Epidermal melanocyte (primary cell): ENCODE measurements around the gene HSD17B11.
"Not testable (repeated sequence)": the region's sequence is repeated elsewhere in the genome, so short reads cannot be mapped to it uniquely, and the experiment has no call there.

Experiments used
- DNase-seq: peaks from one replicate; pipeline ENCODE4 v3.0.0; 2011; ENCODE audit warnings: low spot score; ENCODE audit not compliant: insufficient read length

Gene HSD17B11

GRCh38 chr4:87309625-87310024 is 81.4 kb downstream of the HSD17B11 start:
- DNase-seq: no peak

- DNase-seq: no peak
Observed at GRCh38 chr4:87306056-87306455, 84.9 kb downstream of the HSD17B11 start.

- DNase-seq: no peak
Observed at GRCh38 chr4:87305562-87305961, 85.4 kb downstream of the HSD17B11 start.

GRCh38 chr4:87304745-87305432 is 86.1 kb downstream of the HSD17B11 start:
- DNase-seq: no peak

DNA sequence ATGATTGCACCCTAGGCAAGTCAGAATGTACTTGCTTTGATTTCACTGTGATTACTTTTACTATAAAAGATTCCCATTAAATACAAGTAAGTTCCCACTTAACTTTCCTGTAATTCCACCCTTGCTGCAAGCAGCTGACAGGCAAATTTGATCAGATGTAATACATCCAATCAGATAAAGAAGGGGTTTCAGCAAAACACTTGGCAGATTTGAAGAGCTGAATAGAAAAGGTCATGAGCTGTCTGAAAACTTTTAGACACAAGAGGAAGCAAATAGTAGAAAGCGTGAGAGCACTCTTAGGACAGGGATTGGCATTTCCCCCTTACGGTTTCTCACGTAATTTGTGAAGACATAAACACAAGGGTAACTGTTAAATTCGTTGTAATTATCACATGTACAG is 91.1 kb downstream of the HSD17B11 start:
- no peak for DNase-seq

- no peak for DNase-seq
Observed at GRCh38 chr4:87298362-87298761, 92.6 kb downstream of the HSD17B11 start.

DNA sequence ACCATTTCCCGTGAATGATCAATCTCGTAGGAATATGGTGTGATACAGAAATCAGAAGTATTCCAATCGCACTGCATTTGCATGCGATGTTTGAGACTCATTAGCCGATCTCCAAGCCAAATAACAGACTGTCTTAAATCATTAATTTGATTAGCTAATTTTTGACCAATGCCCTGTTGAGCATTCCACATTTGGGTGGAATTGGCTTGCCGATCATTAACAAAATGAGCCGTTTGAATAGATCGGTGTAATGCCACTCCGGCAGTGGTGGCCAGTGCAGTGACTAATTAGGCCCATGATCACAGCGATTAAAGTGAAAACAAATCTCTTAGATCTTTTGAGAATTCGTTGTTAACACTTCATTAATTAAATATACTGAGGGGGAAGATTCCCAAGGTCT is 96.1 kb downstream of the HSD17B11 start:
- not testable (repeated sequence) for DNase-seq

DNA sequence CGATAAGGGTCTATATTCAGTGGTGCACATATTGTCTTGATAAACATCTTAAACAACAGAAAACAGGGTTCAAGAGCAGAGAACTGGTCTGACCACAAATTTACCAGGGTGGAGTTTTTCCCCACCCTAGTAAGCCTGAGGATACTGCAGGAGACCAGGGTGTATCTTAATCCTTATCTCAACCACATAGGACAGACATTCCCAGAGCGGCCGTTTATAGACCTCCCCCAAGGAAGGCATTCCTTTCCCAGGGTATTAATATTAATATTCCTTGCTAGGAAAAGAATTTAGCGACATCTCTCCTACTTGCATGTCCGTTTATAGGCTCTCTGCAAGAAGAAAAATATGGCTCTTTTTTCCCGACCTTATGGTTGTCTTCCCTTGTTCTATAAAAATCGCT is 97.1 kb downstream of the HSD17B11 start:
- DNase-seq: not testable (repeated sequence)

DNA sequence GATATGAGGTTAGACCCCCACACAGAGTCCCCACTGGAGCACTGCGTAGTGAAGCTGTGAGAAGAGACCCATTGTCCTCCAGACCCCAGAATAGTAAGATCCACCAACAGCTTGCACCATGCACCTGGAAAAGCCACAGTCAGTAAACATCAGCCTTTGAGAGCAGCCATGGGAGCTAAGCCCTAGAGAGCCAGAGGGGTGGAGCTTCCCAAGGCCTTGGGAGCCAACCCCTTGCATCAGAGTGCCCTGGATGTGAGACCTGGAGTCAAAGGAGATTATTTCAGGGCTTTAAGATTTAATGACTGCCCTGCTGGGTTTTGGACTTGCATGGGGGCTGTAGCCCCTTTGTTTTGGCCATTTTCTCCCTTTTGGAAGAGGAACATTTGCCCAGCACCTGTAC is 104.0 kb downstream of the HSD17B11 start:
- no peak for DNase-seq
